T-helper 1 cell treated with Interleukin-12 subunit alpha and Interleukin-12 subunit beta and Interleukin-4 antibody, amounts not matched to agents 30 ng/mL and 1 ng/mL, for 36 hours (primary cell): ENCODE results near the gene MTFP1. TPM values are rescaled to one million over a fixed set of nuclear protein-coding genes. Genes with fewer than 3 reads are reported as not detected.

Source experiments
- intact Hi-C: fragments of 100-400 bp; cut with micrococcal nuclease; formaldehyde crosslinking; loops from one replicate; pipeline ENCODE4 v1.15.1; 2024
- total RNA-seq: library from RNA; stranded (reverse); gene quantifications from 2 replicates; pipeline ENCODE4 v1.2.3, GENCODE V29; 2022

Gene MTFP1
- total RNA-seq, 1 donor from 2014 or later: 43.8 TPM

- intact Hi-C loops: loop anchor here (1.0 to 5.0 kb wide), 7 partner anchors 28 to 657 kb away; partner anchors contain the start of genes ASCC2, CASTOR1, OSM and UQCR10
These were observed 838 bp upstream of the MTFP1 start for GRCh38 chr22:30424534-30425326.

DNA sequence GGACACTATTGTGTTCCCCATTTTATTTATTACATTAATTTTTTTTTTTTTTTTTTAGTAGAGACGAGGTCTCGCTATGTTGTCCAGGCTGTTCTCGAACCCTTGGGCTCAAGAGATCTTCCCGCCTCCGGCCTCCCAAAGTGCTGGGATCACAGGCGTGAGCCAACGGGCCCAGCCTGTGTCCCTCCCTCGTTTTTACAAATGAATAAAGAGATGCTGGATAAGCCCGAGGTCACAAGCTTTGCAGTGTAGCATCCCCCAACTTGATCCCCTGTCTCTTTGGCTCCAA is 297 bp upstream of the MTFP1 start:
- intact Hi-C loops: no loop called here

DNA sequence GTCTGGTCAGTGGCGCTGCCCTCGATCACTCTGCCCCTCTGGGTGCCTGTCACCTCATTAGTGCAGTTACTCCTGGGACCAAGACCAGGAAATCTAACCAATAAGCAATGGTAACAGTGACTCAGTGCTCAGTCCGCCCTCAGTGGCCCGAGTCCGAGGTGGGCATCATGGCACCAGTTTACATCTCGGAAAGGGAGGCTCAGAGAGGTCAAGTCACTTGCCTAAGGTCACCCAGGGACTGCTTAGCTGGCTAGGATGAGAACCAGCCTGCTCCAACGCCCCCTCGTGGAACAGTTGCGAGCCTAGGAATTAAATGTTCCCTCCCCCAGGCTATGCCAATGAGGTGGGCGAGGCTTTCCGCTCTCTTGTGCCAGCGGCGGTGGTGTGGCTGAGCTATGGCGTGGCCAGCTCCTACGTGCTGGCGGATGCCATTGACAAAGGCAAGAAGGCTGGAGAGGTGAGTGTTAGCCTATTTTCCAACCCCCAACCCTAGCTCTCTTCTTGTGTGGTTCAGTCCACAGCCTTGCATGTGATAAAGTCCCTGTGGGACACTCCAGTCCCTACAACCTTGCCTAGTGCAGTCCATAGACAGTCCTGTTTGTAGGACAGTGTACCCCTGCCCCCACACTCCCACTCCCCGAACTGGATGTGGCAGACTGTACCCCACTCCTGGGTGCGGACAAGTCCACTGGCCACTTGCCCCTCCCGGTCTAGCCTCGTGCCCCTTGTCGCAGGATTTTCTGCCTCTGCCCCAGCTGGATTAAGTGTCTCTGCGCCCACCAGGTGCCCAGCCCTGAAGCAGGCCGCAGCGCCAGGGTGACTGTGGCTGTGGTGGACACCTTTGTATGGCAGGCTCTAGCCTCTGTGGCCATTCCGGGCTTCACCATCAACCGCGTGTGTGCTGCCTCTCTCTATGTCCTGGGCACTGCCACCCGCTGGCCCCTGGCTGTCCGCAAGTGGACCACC is 1.1 kb downstream of the MTFP1 start:
- intact Hi-C loops: loop anchor here (1.0 to 2.0 kb wide), 5 partner anchors 9 to 59 kb away; no protein-coding TSS in a partner anchor

DNA sequence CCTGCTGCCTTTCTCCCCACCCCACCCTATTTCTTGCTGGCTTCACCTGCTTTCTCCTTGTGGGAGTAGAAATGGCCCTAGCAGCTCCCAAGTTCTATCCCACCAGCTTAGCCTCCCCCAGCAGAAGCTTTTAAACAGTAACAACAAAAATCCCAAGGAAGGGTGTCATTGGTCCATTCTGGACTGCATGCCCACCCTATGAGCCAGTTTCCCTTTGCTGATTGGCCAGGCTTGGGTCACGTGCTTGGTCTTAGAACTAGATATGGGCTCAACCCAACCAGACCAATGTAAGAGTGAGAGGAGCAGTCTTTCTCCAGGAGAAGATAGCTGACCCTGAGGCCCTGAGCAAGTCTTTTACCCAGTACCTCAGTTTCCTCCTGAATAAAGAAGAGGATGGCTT is 2.3 kb downstream of the MTFP1 start:
- intact Hi-C loops: loop anchor here (2.0 kb wide), 1 partner anchor 31 kb away; no protein-coding TSS in a partner anchor

DNA sequence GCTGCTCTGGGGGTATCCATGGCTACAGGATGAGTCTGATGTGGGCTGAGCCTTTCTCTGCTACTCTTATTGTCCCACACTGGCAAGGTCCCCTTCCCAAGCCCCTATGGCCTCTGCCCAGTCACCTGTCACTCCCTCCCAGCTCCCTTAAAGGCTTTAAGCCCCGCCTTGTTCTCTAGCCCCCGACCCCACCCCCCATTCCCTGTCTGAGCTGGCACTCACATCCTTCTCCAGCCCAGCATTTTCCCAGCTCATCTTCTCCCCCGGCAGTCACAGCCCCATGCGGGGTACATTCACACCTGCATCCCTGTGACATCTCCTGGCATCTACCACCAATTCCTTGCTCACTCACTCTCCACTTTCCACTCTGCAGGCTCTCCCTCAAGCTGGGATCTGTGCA is 4.3 kb downstream of the MTFP1 start:
- intact Hi-C loops: no loop called here

- intact Hi-C loops: no loop called here
These were observed 5.4 kb downstream of the MTFP1 start for GRCh38 chr22:30430933-30431332.

DNA sequence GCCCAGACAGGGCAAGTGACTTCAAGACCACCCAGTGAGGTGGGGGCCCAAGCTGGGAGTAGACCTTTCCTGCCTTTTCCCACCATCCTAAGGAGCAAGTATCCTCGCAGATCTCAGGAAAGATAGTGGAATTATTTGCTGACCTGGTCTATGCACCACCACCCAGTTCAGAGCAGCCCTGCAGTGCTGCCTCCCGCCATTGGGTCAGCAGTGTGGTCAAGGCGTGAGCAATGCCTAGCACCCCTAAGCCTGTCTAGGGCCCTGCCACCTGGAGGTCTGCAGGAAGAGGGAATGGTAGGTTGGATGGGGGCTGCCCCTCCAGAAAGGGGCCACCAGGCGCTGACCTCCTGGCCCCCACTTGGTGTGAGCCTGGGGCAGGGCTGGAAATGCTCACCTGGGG is 6.5 kb downstream of the MTFP1 start:
- intact Hi-C loops: no loop called here

- intact Hi-C loops: no loop called here
These were observed 7.0 kb downstream of the MTFP1 start for GRCh38 chr22:30432520-30432919.

DNA sequence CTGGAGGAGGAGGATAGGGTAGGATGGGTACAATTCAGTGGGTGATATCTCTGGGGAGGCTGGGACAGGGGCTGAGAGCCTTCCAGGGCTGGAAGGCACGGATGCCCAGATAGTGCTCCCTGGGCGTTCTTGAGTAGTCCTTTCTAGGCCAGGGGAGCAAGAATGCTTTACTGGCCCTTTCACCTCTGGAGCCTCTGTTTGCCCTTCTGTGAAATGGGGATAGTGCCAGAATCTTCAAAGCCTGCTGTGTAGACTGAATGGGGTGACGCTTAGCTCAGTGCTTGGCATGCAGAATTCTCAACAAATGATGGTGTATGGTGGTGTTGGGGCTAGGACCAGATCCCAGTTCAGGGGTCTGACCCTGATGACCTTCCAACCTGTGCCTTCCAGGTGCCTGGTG is 7.7 kb downstream of the MTFP1 start:
- intact Hi-C loops: no loop called here

- intact Hi-C loops: no loop called here
These were observed 8.2 kb downstream of the MTFP1 start for GRCh38 chr22:30433773-30434172.

- intact Hi-C loops: loop anchor here (1.0 kb wide), 1 partner anchor 9 kb away; no protein-coding TSS in a partner anchor
These were observed 9.3 kb downstream of the MTFP1 start for GRCh38 chr22:30434843-30435242.

DNA sequence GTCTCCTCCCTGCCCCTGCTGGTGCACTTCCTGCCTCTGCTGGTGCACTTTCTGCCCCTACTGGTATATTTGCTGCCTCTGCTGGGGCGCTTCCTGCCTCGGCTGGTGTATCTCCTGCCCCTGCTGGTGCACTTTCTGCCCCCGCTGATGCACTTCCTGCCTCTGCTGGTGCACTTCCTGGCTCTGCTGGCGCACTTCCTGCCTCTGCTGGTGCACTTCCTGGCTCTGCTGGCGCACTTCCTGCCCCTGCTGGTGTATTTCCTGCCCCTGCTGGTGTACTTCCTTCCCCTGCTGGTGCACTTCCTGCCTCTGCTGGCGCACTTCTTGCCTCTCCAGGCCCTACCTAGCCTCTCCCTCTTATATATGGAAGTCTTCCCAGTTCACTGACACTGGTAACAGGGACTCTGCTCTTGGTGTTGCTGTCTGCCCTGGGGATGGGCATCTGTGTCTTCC is 10.1 kb downstream of the MTFP1 start:
- intact Hi-C loops: loop anchor here (1.0 kb wide), 1 partner anchor 9 kb away; no protein-coding TSS in a partner anchor

DNA sequence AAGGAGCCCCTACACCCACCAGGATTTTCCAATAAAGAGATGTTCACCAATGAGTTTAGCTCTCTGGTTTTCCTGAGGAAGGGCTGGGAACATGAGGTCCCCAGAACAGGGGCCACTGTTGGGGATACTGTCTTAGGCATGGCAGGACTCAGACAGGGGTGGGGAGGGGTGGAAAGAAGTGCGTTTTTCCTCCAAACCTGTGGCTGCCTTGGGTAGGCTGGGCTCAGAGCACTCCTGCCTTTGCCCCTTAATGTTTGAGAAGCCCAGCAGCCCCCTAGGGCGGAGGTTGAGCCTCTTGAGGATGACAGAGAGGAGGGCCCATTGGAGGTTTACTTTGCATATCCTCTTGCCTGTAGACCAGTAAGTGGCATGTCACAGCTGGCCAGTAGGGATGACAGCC is 10.6 kb downstream of the MTFP1 start:
- intact Hi-C loops: no loop called here

DNA sequence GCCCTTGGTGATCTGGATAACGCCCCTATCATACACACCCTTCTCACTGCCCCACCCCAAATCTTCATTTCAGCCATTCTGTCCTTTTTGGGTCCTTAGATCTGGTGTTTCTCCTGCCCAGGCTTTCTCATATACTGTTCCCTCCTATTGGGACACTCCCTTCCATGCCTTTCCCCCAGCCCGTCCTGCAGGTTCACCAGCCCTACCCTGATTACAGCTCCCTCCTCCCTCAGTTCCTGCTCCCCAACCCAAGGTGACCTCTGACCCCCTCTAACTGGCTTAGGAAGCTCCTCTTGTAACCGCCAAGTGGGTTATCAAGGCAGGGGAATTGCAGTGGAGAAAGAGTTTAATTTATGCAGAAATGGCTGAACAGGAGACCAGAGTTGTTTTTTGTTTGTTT is 13.0 kb downstream of the MTFP1 start:
- intact Hi-C loops: no loop called here

DNA sequence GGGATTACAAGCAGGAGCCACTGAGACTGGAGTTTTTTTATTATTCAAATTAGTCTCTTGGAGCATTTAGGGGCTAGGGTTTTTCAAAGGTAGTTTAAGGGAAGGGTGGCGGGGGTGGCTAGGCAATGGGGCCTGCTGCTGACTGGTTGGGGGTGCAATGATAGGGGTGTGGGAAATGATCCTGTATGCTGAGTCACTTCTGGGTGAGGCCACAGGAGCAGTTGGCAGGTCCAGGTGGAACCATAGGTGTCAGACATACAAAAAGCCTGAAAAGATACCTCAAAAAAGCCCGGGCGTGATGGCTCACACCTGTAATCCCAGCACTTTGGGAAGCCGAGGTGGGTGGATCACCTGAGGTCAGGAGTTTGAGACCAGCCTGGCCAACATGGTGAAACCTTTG is 13.7 kb downstream of the MTFP1 start:
- intact Hi-C loops: no loop called here

DNA sequence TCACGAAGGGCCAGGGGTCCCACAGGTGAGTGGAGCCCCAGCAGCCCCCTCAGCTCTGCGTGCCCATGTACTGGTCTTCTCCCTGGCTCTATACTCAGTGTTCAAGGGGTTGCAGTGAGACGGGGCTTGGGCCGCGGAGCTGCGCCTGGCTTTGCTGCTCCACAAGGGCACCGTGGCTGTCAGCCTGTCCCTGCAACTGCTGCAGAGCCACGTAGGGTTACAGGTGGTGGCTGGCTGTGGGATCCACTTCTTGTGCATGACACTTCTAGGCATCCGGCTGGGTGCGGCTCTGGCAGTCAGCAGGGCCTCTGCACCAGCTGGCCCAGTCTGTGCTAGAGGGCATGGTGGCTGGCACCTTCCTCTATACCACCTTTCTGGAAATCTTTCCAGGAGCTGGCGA is 14.3 kb downstream of the MTFP1 start:
- intact Hi-C loops: loop anchor here (5.0 kb wide), 1 partner anchor 153 kb away; the partner anchor contains the start of gene CASTOR1

DNA sequence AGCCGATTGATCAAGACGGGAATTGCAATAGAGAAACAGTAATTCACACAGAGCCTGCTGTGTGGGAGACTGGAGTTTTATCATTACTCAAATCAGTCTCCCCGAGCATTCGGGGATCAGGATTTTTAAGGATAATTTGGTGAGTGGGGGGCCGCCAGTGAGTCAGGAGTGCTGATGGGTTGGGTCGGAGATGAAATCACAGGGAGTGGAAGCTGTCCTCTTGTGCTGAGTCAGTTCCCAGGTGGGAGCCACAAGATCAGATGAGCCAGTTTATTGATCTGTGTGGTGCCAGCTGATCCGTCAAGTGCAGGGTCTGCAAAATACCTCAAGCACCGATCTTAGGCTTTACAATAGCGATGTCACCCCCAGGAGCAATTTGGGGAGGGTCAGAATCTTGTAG is 15.5 kb downstream of the MTFP1 start:
- intact Hi-C loops: loop anchor here (5.0 kb wide), 1 partner anchor 154 kb away; the partner anchor contains the start of gene CASTOR1

GRCh38 chr22:30444632-30445437 is 19.3 kb downstream of the MTFP1 start:
- intact Hi-C loops: loop anchor here (1.0 to 5.0 kb wide), 6 partner anchors 14 to 189 kb away; partner anchors contain the start of genes CASTOR1 and TCN2

DNA sequence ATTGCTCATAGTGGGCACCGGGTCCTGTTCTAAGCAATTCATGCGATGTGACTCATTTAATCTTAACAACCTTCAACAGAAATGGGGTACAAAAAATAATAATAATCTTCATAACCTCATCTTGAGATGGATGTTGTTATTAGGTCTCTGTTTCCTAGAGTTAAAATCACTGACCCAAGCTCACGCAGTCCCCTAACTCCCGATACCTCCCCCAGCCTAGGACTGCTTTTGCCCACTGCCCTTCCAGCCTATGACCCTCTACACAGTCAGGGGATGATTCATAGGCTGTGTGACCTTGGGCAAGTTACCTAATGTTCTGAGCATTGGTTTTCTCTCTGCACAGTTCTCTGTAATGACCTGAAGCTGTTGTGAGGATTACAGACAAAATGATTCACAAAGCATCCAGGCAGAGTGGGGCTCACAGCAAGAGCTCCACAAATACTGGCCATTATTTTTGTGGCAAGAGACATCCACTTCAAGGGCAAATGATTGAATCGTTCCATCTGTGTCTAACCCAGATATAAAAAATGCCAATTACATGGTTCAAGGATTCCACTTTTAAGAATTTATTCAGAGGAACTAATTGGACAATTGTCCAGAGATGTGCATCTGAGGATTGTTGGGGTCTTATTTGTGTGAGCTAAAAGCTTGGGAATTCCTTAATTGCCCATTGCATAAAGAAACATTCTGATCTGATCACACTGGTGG is 20.0 kb downstream of the MTFP1 start:
- intact Hi-C loops: loop anchor here (1.0 to 5.0 kb wide), 5 partner anchors 14 to 189 kb away; partner anchors contain the start of gene TCN2

- intact Hi-C loops: loop anchor here (5.0 kb wide), 1 partner anchor 160 kb away; the partner anchor contains the start of gene TCN2
These were observed 22.1 kb downstream of the MTFP1 start for GRCh38 chr22:30447656-30448055.
